Measurements from ENCODE around the gene PRC1.

Gene PRC1

DNA sequence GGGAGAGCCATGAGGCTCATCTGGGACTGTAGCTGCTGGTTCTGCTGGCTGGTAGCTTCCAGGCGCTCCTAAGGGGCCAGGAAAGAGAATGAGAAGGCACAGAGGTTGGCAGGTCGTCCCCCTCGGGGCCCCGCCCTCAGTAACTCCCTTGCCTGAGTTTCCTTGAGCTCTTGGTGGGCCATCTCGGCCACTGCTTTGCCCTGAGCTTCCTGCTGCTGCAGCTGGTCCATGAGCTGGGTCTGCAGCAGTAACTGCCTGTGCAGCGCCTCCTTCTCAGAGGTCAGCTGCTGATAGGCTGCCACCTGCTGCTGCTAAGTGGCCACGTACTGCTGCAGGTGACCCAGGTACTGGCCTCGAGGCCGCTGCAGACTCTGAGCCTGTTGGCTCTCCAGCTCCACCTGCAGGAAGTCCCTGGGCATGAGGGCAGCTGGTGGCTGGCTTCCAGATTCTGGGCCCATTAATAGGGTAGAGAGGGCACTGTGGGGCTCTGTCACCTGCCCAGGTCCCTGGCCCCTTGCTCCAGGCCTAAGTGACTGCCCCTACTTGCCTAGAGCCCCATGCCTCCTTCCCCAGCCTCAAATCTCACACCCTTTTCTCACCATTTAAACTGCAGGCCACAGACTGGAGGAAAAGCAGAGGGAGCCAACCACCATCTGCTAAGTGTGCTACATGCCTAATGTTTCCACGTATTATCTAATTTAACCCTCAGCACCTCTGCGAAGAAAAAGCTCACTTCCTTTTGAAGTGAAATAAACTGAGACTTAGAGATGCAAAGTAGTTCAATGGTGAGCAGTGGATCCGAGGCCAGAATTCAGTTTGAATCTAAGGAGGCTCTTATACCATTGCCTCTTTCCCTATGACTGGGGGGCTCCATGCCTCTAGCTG lies 38.8 kb upstream of the PRC1 start:
- Histone ChIP-seq H2BK12ac (ENCODE audit: low read length) (no peak overlapping the region), H2AFZ (ENCODE audit: low read length) (peak overlapping the region; percentile 76), H3K4me1 (ENCODE audit: control insufficient read depth in 2 of 2, insufficient read depth in 1 of 2, low read depth in 1 of 2, low read length in 2 of 2) (peaks cover 0 to 3% of the 10 kb centered on the region in 2 donors), H3K79me1 (ENCODE audit: low read depth, low read length) (no peaks in the 10 kb centered on the region), H3K14ac (ENCODE audit: low read length) (no peak overlapping the region), H2BK120ac (ENCODE audit: low read depth, low read length) (no peak overlapping the region), H3K4me3 (ENCODE audit: low read length in 2 of 2) (no peak overlapping the region), H3K4ac (ENCODE audit: low read length) (no peak overlapping the region), H3K27ac (replicated peaks; ENCODE audit: low read length) (no peak overlapping the region), H3K9ac (ENCODE audit: low read depth, low read length, poor library complexity) (no peak overlapping the region), H3K18ac (ENCODE audit: low read length) (no peak overlapping the region), H4K8ac (ENCODE audit: low read depth, low read length) (no peak overlapping the region), H3K36me3 (replicated peaks in 1 of 2; ENCODE audit: control insufficient read depth in 2 of 2, insufficient read depth in 2 of 2, low read length in 2 of 2) (no peaks in the 10 kb centered on the region), H3K23ac (ENCODE audit: low read depth, low read length, poor library complexity) (peak overlapping the region; percentile 25), H2BK5ac (ENCODE audit: low read length) (no peak overlapping the region), H4K91ac (ENCODE audit: low read depth, low read length, poor library complexity) (no peak overlapping the region), H2AK5ac (ENCODE audit: low read depth, low read length) (no peak overlapping the region), H3K27me3 (ENCODE audit: control insufficient read depth in 3 of 3, insufficient read depth in 3 of 3, low read depth in 1 of 3, low read length in 3 of 3) (peaks cover 0 to 27% (median 0%) of the 10 kb centered on the region in 3 experiments), H3K4me2 (ENCODE audit: insufficient read depth, low read length, poor library complexity, severe bottlenecking) (peak overlapping the region; percentile 33), H2BK15ac (ENCODE audit: low read length) (no peak overlapping the region), H3K9me3 (replicated peaks in 1 of 2; ENCODE audit: control insufficient read depth in 2 of 2, insufficient read depth in 1 of 2, low read depth in 1 of 2, low read length in 2 of 2) (no peaks in the 10 kb centered on the region)
- WGBS, 2 donors (ENCODE audit: extremely low coverage in 2 of 2, insufficient read length in 2 of 2, insufficient replicate concordance in 1 of 2) = no CpG with 5 or more reads among the region's 12 CpGs
- peak; percentile 30 for DNase-seq (ENCODE audit: low spot score)

DNA sequence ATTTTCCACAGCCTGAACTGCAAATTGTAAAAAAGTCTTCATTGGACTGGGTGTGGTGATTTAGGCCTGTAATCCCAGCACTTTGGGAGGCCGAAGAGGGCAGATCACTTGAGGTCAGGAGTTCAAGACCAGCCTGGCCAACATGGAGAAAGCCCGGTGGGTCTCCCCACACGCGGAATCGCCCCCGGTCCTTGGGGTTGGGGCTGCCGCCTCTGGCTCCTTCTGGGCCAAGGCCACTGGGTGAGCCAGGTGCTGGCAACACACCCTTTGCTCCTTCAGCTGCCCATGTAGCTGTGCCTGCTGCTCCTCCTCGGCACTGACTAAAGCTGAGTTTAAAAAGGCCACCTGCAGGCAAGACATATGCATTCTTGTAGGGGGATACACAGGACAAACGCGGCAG lies 37.5 kb upstream of the PRC1 start:
- H3K27me3 ChIP-seq (ENCODE audit: control insufficient read depth in 3 of 3, insufficient read depth in 3 of 3, low read depth in 1 of 3, low read length in 3 of 3) = peaks cover 0 to 24% (median 0%) of the 10 kb centered on the region in 3 experiments
- H4K8ac ChIP-seq (ENCODE audit: low read depth, low read length) = no peak overlapping the region
- no peak overlapping the region for H3K18ac ChIP-seq (ENCODE audit: low read length)
- no peak overlapping the region for H4K91ac ChIP-seq (ENCODE audit: low read depth, low read length, poor library complexity)
- no peak overlapping the region for H3K27ac ChIP-seq (replicated peaks; ENCODE audit: low read length)
- no peak overlapping the region for H3K14ac ChIP-seq (ENCODE audit: low read length)
- WGBS, 2 donors (ENCODE audit: extremely low coverage in 2 of 2, insufficient read length in 2 of 2, insufficient replicate concordance in 1 of 2) = no CpG with 5 or more reads among the region's 10 CpGs
- H2BK15ac ChIP-seq (ENCODE audit: low read length) = no peak overlapping the region
- no peak overlapping the region for H3K23ac ChIP-seq (ENCODE audit: low read depth, low read length, poor library complexity)
- H3K36me3 ChIP-seq (replicated peaks in 1 of 2; ENCODE audit: control insufficient read depth in 2 of 2, insufficient read depth in 2 of 2, low read length in 2 of 2) = no peaks in the 10 kb centered on the region
- H2BK120ac ChIP-seq (ENCODE audit: low read depth, low read length) = no peak overlapping the region
- no peak overlapping the region for H2AFZ ChIP-seq (ENCODE audit: low read length)
- no peak overlapping the region for H3K9ac ChIP-seq (ENCODE audit: low read depth, low read length, poor library complexity)
- H2BK5ac ChIP-seq (ENCODE audit: low read length) = peak overlapping the region; percentile 35
- no peaks in the 10 kb centered on the region for H3K9me3 ChIP-seq (replicated peaks in 1 of 2; ENCODE audit: control insufficient read depth in 2 of 2, insufficient read depth in 1 of 2, low read depth in 1 of 2, low read length in 2 of 2)
- H2BK12ac ChIP-seq (ENCODE audit: low read length) = no peak overlapping the region
- peaks cover 0 to 3% of the 10 kb centered on the region in 2 donors for H3K4me1 ChIP-seq (ENCODE audit: control insufficient read depth in 2 of 2, insufficient read depth in 1 of 2, low read depth in 1 of 2, low read length in 2 of 2)
- no peak overlapping the region for H3K4ac ChIP-seq (ENCODE audit: low read length)
- DNase-seq (ENCODE audit: low spot score) = no peak
- H3K79me1 ChIP-seq (ENCODE audit: low read depth, low read length) = no peaks in the 10 kb centered on the region
- no peak overlapping the region for H2AK5ac ChIP-seq (ENCODE audit: low read depth, low read length)
- no peak overlapping the region for H3K4me2 ChIP-seq (ENCODE audit: insufficient read depth, low read length, poor library complexity, severe bottlenecking)
- H3K4me3 ChIP-seq (ENCODE audit: low read length in 2 of 2) = no peak overlapping the region

DNA sequence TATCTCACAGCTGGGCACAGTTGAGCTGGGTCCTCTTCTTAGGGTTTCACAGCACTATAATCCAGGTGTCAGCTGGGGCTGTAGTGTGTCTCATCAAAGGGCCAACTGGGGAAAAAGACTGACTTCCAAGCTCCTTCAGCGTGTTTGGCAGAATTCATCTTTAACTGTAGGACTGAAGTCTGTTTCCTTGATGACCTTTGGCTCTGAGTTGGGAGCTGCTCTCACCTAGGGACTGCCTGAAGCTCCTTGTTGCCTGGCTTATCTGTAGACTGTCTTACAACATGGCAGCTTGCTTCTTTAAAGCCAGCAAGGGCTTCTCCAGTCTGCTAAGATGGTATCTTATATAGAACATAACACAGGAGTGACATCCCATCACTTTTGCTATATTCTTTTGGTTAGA lies 33.3 kb upstream of the PRC1 start:
- no peak for DNase-seq (ENCODE audit: low spot score)
- no CpG with 5 or more reads among the region's 1 CpG for WGBS, 2 donors (ENCODE audit: extremely low coverage in 2 of 2, insufficient read length in 2 of 2, insufficient replicate concordance in 1 of 2)

DNA sequence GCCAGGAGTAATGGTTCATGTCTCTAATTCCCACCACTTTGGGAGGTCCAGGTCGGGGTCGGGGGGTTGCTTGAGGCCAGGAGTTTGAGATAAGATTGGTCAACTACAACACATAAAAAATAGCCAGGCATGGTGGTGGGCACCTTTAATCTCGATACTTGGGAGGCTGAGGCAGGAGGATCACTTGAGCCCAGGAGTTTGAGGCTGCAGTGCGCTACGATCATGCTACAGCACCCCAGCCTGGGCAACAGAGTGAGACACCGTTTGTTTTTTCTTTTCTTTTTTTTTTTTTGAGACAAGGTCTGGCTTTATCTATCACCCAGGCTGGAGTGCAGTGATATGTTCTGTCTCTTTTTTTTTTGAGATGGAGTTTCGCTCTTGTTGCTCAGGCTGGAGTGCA lies 29.4 kb upstream of the PRC1 start:
- no peak overlapping the region for H3K27ac ChIP-seq (replicated peaks; ENCODE audit: low read length)
- no peak overlapping the region for H3K18ac ChIP-seq (ENCODE audit: low read length)
- H2BK15ac ChIP-seq (ENCODE audit: low read length) = no peak overlapping the region
- whole genome bisulfite sequencing, 2 donors (ENCODE audit: extremely low coverage in 2 of 2, insufficient read length in 2 of 2, insufficient replicate concordance in 1 of 2) = no CpG with 5 or more reads among the region's 7 CpGs
- H3K23ac ChIP-seq (ENCODE audit: low read depth, low read length, poor library complexity) = no peak overlapping the region
- peaks cover 0 to 5% of the 10 kb centered on the region in 2 donors for H3K36me3 ChIP-seq (replicated peaks in 1 of 2; ENCODE audit: control insufficient read depth in 2 of 2, insufficient read depth in 2 of 2, low read length in 2 of 2)
- no peaks in the 10 kb centered on the region for H3K79me1 ChIP-seq (ENCODE audit: low read depth, low read length)
- H2BK120ac ChIP-seq (ENCODE audit: low read depth, low read length) = no peak overlapping the region
- no peak overlapping the region for H3K4ac ChIP-seq (ENCODE audit: low read length)
- no peak overlapping the region for H3K4me2 ChIP-seq (ENCODE audit: insufficient read depth, low read length, poor library complexity, severe bottlenecking)
- no peak overlapping the region for H4K8ac ChIP-seq (ENCODE audit: low read depth, low read length)
- no peak for DNase-seq (ENCODE audit: low spot score)
- H3K9ac ChIP-seq (ENCODE audit: low read depth, low read length, poor library complexity) = no peak overlapping the region
- no peak overlapping the region for H2BK5ac ChIP-seq (ENCODE audit: low read length)
- peaks cover 2 to 8% of the 10 kb centered on the region in 2 donors for H3K4me1 ChIP-seq (ENCODE audit: control insufficient read depth in 2 of 2, insufficient read depth in 1 of 2, low read depth in 1 of 2, low read length in 2 of 2)
- no peaks in the 10 kb centered on the region for H3K27me3 ChIP-seq (ENCODE audit: control insufficient read depth in 3 of 3, insufficient read depth in 3 of 3, low read depth in 1 of 3, low read length in 3 of 3)
- H3K4me3 ChIP-seq (ENCODE audit: low read length in 2 of 2) = no peak overlapping the region
- H3K14ac ChIP-seq (ENCODE audit: low read length) = no peak overlapping the region
- H4K91ac ChIP-seq (ENCODE audit: low read depth, low read length, poor library complexity) = no peak overlapping the region
- no peak overlapping the region for H2AFZ ChIP-seq (ENCODE audit: low read length)
- H2AK5ac ChIP-seq (ENCODE audit: low read depth, low read length) = no peak overlapping the region
- H2BK12ac ChIP-seq (ENCODE audit: low read length) = no peak overlapping the region
- no peaks in the 10 kb centered on the region for H3K9me3 ChIP-seq (replicated peaks in 1 of 2; ENCODE audit: control insufficient read depth in 2 of 2, insufficient read depth in 1 of 2, low read depth in 1 of 2, low read length in 2 of 2)

More for the DNA sequence above, 33.3 kb upstream of the PRC1 start:
- no peak overlapping the region for H3K4me2 ChIP-seq (ENCODE audit: insufficient read depth, low read length, poor library complexity, severe bottlenecking)
- no peak overlapping the region for H3K27ac ChIP-seq (replicated peaks; ENCODE audit: low read length)
- H3K79me1 ChIP-seq (ENCODE audit: low read depth, low read length) = no peaks in the 10 kb centered on the region
- H4K8ac ChIP-seq (ENCODE audit: low read depth, low read length) = no peak overlapping the region
- no peak overlapping the region for H2AFZ ChIP-seq (ENCODE audit: low read length)
- H3K4me3 ChIP-seq (ENCODE audit: low read length in 2 of 2) = no peak overlapping the region
- no peak overlapping the region for H3K4ac ChIP-seq (ENCODE audit: low read length)
- H3K27me3 ChIP-seq (ENCODE audit: control insufficient read depth in 3 of 3, insufficient read depth in 3 of 3, low read depth in 1 of 3, low read length in 3 of 3) = peaks cover 0 to 20% (median 0%) of the 10 kb centered on the region in 3 experiments
- no peak overlapping the region for H3K14ac ChIP-seq (ENCODE audit: low read length)
- H2BK12ac ChIP-seq (ENCODE audit: low read length) = no peak overlapping the region
- no peak overlapping the region for H2AK5ac ChIP-seq (ENCODE audit: low read depth, low read length)
- H3K4me1 ChIP-seq (ENCODE audit: control insufficient read depth in 2 of 2, insufficient read depth in 1 of 2, low read depth in 1 of 2, low read length in 2 of 2) = no peaks in the 10 kb centered on the region
- no peak overlapping the region for H4K91ac ChIP-seq (ENCODE audit: low read depth, low read length, poor library complexity)
- no peak overlapping the region for H2BK120ac ChIP-seq (ENCODE audit: low read depth, low read length)
- no peak overlapping the region for H3K9ac ChIP-seq (ENCODE audit: low read depth, low read length, poor library complexity)
- H3K23ac ChIP-seq (ENCODE audit: low read depth, low read length, poor library complexity) = no peak overlapping the region
- H2BK15ac ChIP-seq (ENCODE audit: low read length) = no peak overlapping the region
- H3K18ac ChIP-seq (ENCODE audit: low read length) = no peak overlapping the region
- no peaks in the 10 kb centered on the region for H3K36me3 ChIP-seq (replicated peaks in 1 of 2; ENCODE audit: control insufficient read depth in 2 of 2, insufficient read depth in 2 of 2, low read length in 2 of 2)
- H2BK5ac ChIP-seq (ENCODE audit: low read length) = no peak overlapping the region
- H3K9me3 ChIP-seq (replicated peaks in 1 of 2; ENCODE audit: control insufficient read depth in 2 of 2, insufficient read depth in 1 of 2, low read depth in 1 of 2, low read length in 2 of 2) = no peaks in the 10 kb centered on the region

Data from neuronal stem cell (in vitro differentiated cells).